ES-I3 (cell line): ENCODE measurements around the gene CRNKL1.

Experiments used
- H3K36me3 ChIP-seq: 2 replicates; pipeline ENCODE4 v1.6.1; 2013; ENCODE audit warnings: mild to moderate bottlenecking, low read length, control low read depth, moderate library complexity; ENCODE audit not compliant: insufficient read depth
- H3K4me1 ChIP-seq: 2 replicates; pipeline ENCODE4 v1.6.1; 2013; ENCODE audit warnings: mild to moderate bottlenecking, control low read depth, low read length; ENCODE audit not compliant: insufficient read depth
- H3K9ac ChIP-seq: 2 replicates; pipeline ENCODE4 v1.6.1; 2013; ENCODE audit warnings: low read depth, mild to moderate bottlenecking, low read length, moderate library complexity
- H3K9me3 ChIP-seq: 2 replicates; pipeline ENCODE4 v1.6.1; 2013; ENCODE audit warnings: mild to moderate bottlenecking, low read length, moderate library complexity; ENCODE audit not compliant: control insufficient read depth, insufficient read depth

The CRNKL1 gene

GRCh38 chr20:19991854-19992253 is 60.4 kb downstream of the CRNKL1 start:
- no peaks in the 10 kb centered on the region for H3K36me3 ChIP-seq
- peaks cover 38% of the 10 kb centered on the region for H3K4me1 ChIP-seq
- H3K9me3 ChIP-seq, result no peaks in the 10 kb centered on the region
- no peak overlapping the region for H3K9ac ChIP-seq

GRCh38 chr20:19991308-19991707 is 61.0 kb downstream of the CRNKL1 start:
- Histone ChIP-seq H3K9me3 (no peaks in the 10 kb centered on the region), H3K4me1 (peaks cover 38% of the 10 kb centered on the region), H3K36me3 (no peaks in the 10 kb centered on the region)

GRCh38 chr20:19990850-19991249 is 61.4 kb downstream of the CRNKL1 start:
- Histone ChIP-seq H3K36me3 (no peaks in the 10 kb centered on the region), H3K4me1 (peaks cover 38% of the 10 kb centered on the region), H3K9me3 (no peaks in the 10 kb centered on the region), H3K9ac (no peak overlapping the region)

More at GRCh38 chr20:19991308-19991707, 61.0 kb downstream of the CRNKL1 start:
- H3K9ac ChIP-seq, result no peak overlapping the region

GRCh38 chr20:19987046-19987445 is 65.2 kb downstream of the CRNKL1 start:
- H3K9me3 ChIP-seq, result no peaks in the 10 kb centered on the region
- H3K9ac ChIP-seq, result no peak overlapping the region
- H3K4me1 ChIP-seq, result peaks cover 16% of the 10 kb centered on the region
- no peaks in the 10 kb centered on the region for H3K36me3 ChIP-seq

GRCh38 chr20:19986419-19986818 is 65.8 kb downstream of the CRNKL1 start:
- Histone ChIP-seq H3K9ac (no peak overlapping the region), H3K4me1 (peaks cover 9% of the 10 kb centered on the region), H3K36me3 (no peaks in the 10 kb centered on the region), H3K9me3 (no peaks in the 10 kb centered on the region)
